Duodenal mucosa (tissue), 2 donors: ENCODE measurements around the gene SLC1A4.

Source experiments
- H3K27ac ChIP-seq: one replicate; pipeline ENCODE4 v1.7.0; 2013; ENCODE audit warnings: low read depth, low read length
- H3K27me3 ChIP-seq, 2 donors: one replicate each; pipeline ENCODE4 v1.7.0; 2013; ENCODE audit warnings: low read length in 2 of 2, control low read depth in 1 of 2; ENCODE audit not compliant: insufficient read depth in 2 of 2, control insufficient read depth in 1 of 2
- H3K36me3 ChIP-seq, 2 donors: one replicate each; pipeline ENCODE4 v1.7.0; 2013; ENCODE audit warnings: low read length in 2 of 2, control low read depth in 1 of 2; ENCODE audit not compliant: insufficient read depth in 2 of 2, control insufficient read depth in 1 of 2
- H3K4me1 ChIP-seq, 2 donors: one replicate each; pipeline ENCODE4 v1.7.0; 2013; ENCODE audit warnings: low read length in 2 of 2, control low read depth in 1 of 2; ENCODE audit not compliant: insufficient read depth in 2 of 2, control insufficient read depth in 1 of 2
- H3K4me3 ChIP-seq, 2 donors: one replicate each; pipeline ENCODE4 v1.7.0; 2013; ENCODE audit warnings: low read length in 2 of 2, low read depth in 1 of 2
- H3K9ac ChIP-seq, 2 donors: one replicate each; pipeline ENCODE4 v1.7.0; 2013; ENCODE audit warnings: low read length in 2 of 2, low read depth in 1 of 2
- H3K9me3 ChIP-seq, 2 donors: one replicate each; pipeline ENCODE4 v1.7.0; 2013; ENCODE audit warnings: low read length in 2 of 2, control low read depth in 1 of 2; ENCODE audit not compliant: control insufficient read depth in 1 of 2

The SLC1A4 gene

DNA sequence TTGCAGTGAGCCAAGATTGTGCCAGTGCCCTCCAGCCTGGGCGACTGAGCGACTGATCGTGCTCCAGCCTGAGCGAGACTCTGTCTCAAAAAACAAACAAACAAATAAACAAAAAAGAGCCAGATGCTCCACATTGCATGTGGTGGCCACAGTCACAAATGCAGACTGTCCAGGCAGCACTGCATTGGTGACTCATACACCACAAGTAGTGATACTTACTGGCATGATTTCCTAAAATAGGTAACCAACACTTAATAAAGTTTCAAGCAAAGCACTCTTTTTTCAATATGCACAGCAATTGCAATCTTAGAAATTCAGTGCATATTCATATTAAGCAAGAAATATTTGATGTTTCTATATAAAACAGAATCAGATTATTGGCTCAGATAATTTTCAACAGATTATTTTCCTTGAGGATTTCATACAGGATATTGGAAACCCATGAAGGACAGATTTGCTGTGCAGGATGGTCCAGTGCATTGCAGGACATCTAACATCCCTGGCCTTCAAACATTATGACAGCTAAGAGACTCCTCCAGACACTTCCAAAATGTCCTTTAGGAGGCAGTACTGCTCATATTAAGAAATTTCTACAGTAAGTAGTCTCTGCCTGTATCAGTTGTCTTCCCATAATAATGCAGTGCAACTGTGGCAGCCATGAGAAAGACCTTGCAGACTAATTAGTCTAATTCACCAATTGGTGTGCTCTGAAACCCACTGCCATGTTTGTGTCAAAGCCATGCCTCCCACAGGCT, 10.5 kb upstream of the SLC1A4 start:
- H3K27me3 ChIP-seq = no peaks in the 10 kb centered on the region
- H3K9me3 ChIP-seq = no peaks in the 10 kb centered on the region
- H3K36me3 ChIP-seq = no peaks in the 10 kb centered on the region
- no peak overlapping the region for H3K4me3 ChIP-seq
- no peak overlapping the region for H3K27ac ChIP-seq
- H3K4me1 ChIP-seq = no peaks in the 10 kb centered on the region
- H3K9ac ChIP-seq = no peak overlapping the region

- no peak overlapping the region for H3K4me3 ChIP-seq
- H3K4me1 ChIP-seq = no peaks in the 10 kb centered on the region
- H3K36me3 ChIP-seq = no peaks in the 10 kb centered on the region
- H3K9me3 ChIP-seq = no peaks in the 10 kb centered on the region
- no peak overlapping the region for H3K27ac ChIP-seq
- H3K27me3 ChIP-seq = no peaks in the 10 kb centered on the region
- H3K9ac ChIP-seq = no peak overlapping the region
Observed at GRCh38 chr2:64979744-64980143, 9.5 kb upstream of the SLC1A4 start.

- no peak overlapping the region for H3K27ac ChIP-seq
- H3K9me3 ChIP-seq = no peaks in the 10 kb centered on the region
- H3K27me3 ChIP-seq = no peaks in the 10 kb centered on the region
- no peaks in the 10 kb centered on the region for H3K36me3 ChIP-seq
- H3K9ac ChIP-seq = no peak overlapping the region
- no peak overlapping the region for H3K4me3 ChIP-seq
- no peaks in the 10 kb centered on the region for H3K4me1 ChIP-seq
Observed at GRCh38 chr2:64980183-64980582, 9.0 kb upstream of the SLC1A4 start.

- Histone ChIP-seq H3K36me3 (no peaks in the 10 kb centered on the region), H3K4me1 (peaks cover 11 to 13% of the 10 kb centered on the region in 2 donors)
Observed at GRCh38 chr2:64982311-64982857, 6.8 kb upstream of the SLC1A4 start.

GRCh38 chr2:64982932-64983331, 6.3 kb upstream of the SLC1A4 start:
- Histone ChIP-seq H3K4me1 (peaks cover 11 to 13% of the 10 kb centered on the region in 2 donors), H3K9me3 (no peaks in the 10 kb centered on the region), H3K9ac (no peak overlapping the region), H3K36me3 (no peaks in the 10 kb centered on the region), H3K4me3 (no peak overlapping the region), H3K27ac (no peak overlapping the region), H3K27me3 (no peaks in the 10 kb centered on the region)

More at GRCh38 chr2:64982311-64982857, 6.8 kb upstream of the SLC1A4 start:
- H3K27me3 ChIP-seq = no peaks in the 10 kb centered on the region
- H3K9ac ChIP-seq = no peak overlapping the region
- no peaks in the 10 kb centered on the region for H3K9me3 ChIP-seq
- H3K27ac ChIP-seq = no peak overlapping the region
- no peak overlapping the region for H3K4me3 ChIP-seq

DNA sequence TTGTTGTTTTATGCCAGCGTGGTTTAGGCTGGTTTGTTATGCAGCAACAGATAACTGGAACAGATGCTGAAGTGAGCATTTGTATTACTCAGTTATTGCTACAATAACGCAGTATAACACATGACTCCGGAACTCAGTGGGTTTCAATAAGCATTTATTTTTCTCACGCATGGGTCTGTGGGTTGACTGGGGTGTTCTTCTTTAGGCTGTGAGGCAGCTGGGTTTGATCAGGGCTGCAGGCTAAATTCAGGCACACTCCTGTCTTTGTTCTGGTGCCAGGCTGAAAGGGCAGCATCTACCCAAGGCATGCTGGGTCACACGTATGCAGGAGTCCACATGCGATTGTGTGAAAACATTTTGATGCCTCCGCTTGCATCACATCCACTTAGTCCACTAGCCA, 3.8 kb upstream of the SLC1A4 start:
- Histone ChIP-seq H3K9ac (no peak overlapping the region), H3K9me3 (no peaks in the 10 kb centered on the region), H3K27me3 (no peaks in the 10 kb centered on the region), H3K4me3 (no peak overlapping the region), H3K36me3 (no peaks in the 10 kb centered on the region), H3K27ac (no peak overlapping the region), H3K4me1 (peaks cover 18 to 24% of the 10 kb centered on the region in 2 donors)

DNA sequence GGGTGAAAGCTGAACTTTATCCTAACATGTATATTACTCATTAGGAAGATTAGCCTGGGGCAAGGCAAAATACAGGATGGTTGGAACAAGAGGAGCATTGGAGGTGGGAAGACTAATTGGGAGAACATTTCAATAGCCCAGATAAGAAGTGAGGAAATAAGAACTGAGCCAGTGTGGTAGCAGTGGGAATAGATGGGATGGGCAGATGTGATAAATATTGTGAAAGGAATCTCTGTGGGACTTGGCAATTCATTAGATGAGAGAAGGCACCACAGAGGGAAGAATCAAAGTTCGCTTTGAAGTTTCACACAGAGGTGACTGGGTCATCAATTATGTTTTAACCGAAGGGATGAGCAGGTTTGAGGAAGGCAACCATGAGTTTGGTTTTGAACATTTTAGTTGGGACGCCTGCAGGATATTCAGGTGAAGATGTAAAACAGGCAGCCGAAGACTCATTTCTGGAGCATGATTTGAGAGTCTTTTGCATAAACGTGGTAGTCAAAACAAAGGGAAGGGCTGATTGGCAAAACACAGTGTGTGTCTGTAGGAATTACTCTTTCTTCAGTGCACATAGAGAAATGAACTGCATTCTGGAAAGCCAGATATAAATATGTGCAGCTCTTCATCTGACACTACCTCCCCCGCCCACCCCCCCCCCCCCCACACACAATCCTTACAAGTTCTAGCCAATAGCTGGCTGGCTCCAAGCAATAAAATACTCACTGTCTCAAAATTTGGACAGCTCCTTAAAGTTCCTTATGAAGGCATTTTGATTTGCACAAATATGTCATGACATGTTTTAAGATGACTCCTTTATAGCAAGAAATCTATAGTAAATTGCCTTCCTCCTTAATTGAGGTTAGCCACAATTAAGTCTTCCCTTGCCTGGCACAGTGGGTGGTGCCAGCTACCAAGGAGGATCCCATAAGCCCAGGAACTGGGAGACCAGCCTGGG, 1.9 kb upstream of the SLC1A4 start:
- Histone ChIP-seq H3K27ac (no peak overlapping the region), H3K9me3 (no peaks in the 10 kb centered on the region), H3K36me3 (no peaks in the 10 kb centered on the region), H3K4me3 (peak overlapping the region; percentile 38 to 82), H3K4me1 (peaks cover 30 to 31% of the 10 kb centered on the region in 2 donors), H3K27me3 (no peaks in the 10 kb centered on the region), H3K9ac (no peak overlapping the region)

DNA sequence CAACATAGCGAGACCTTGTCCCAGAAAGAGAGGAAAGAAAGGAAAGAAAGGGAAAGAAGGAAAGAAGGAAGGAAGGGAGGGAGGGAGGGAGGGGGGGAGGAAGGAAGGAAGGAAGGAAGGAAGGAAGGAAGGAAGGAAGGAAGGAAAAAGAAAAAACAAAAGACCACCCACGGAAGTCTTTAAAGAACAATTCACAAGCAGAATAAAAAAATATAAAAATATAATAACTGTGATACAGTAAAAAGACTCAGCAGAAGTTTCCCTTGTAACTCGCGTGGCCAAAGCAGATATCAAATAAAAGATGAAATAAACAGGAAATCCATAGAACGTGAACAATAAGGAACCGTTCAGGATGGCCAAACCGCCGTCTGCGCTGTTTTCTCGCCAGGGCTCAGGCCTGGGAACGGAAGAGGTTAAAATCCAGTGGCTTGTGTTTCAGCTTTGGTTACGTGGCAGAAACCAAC, 1.2 kb upstream of the SLC1A4 start:
- Histone ChIP-seq H3K36me3 (no peaks in the 10 kb centered on the region), H3K4me3 (peak overlapping the region; percentile 80 to 82), H3K9ac (peak overlapping the region; percentile 67 to 84), H3K4me1 (peaks cover 36 to 37% of the 10 kb centered on the region in 2 donors), H3K27me3 (no peaks in the 10 kb centered on the region), H3K9me3 (no peaks in the 10 kb centered on the region), H3K27ac (peak overlapping the region; percentile 91)

DNA sequence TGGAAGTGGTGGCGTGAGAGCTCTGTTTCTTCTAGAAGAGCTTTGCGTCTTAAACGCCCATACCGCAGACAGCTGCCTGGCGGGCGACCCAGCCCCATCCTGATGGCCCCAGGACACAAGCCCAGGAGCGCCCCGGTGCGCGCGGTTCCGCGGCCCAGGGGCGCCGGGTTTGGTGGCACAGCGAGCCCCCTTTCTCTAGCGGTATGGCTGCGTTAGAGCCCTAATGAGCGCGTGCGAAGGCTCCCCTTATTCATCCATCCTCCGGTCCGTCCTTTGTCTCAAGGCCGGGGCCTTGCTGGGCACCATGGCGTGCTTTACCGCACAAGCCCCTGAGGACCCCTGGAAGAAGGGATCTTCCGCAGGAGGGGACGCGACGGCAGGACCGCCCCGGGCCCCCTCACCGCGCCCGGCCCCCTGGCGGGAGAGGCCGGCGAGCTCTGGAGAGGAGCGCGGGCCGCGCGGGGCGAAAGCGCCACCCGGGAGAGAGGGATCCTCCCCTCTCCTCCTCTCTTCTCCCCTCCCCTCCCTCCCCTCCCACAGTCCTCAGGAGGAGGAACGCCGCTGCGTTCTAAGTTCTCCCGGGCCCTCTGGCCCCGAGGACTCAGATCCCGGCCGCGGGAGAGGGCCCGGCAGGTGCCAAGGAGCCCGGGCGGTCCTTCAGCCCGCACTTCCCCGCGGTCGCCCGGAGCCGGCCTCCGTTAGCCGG, 626 bp upstream of the SLC1A4 start:
- Histone ChIP-seq H3K9me3 (no peaks in the 10 kb centered on the region), H3K27me3 (no peaks in the 10 kb centered on the region), H3K9ac (peak overlapping the region; percentile 67 to 84), H3K27ac (peak overlapping the region; percentile 91), H3K36me3 (no peaks in the 10 kb centered on the region), H3K4me3 (peak overlapping the region; percentile 80 to 82), H3K4me1 (peaks cover 38 to 41% of the 10 kb centered on the region in 2 donors)
